ENCODE results near the gene PSG2.
"Not testable (repeated sequence)": the region's sequence is repeated elsewhere in the genome, so short reads cannot be mapped to it uniquely, and the experiment has no call there.

GRCh38 chr19:43027061-43027460 lies 55.4 kb downstream of the PSG2 start:
- not testable (repeated sequence) for TF ChIP-seq EZH2 (IDR thresholded peaks at IDR 0.05; ENCODE audit: borderline replicate concordance, low read length); CTCF (conservative IDR thresholded peaks at IDR 0.05 in 1 of 2, IDR thresholded peaks at IDR 0.05 in 1 of 2; ENCODE audit: extremely low read depth in 1 of 2, insufficient read depth in 1 of 2, low read depth in 1 of 2, low read length in 2 of 2)
